Left lobe of liver (tissue), 2 donors: ENCODE data around the gene L3HYPDH. TPM values are rescaled to one million over a fixed set of nuclear protein-coding genes. Genes with fewer than 3 reads are reported as not detected.

ENCODE experiments used
- ATAC-seq: fragments of 200-7000 bp; cut with Tn5 transposase; one replicate; pipeline ENCODE4 v1.9.1; 2020; ENCODE audit warnings: mild to moderate bottlenecking, moderate library complexity
- DNase-seq: peaks from one replicate; pipeline ENCODE4 v3.0.0-alpha.2; 2020; ENCODE audit warnings: low spot score
- total RNA-seq: library from RNA; stranded (reverse); gene quantifications from one replicate; pipeline ENCODE4 v1.2.1, GENCODE V29; 2021
- donor health status: DM: no; HTN: no; CAD: no; lungs with moderate emphysema.
- donor health status: DM: no; HTN: yes; CAD: no.

L3HYPDH gene
- 16.7 TPM for total RNA-seq

DNA sequence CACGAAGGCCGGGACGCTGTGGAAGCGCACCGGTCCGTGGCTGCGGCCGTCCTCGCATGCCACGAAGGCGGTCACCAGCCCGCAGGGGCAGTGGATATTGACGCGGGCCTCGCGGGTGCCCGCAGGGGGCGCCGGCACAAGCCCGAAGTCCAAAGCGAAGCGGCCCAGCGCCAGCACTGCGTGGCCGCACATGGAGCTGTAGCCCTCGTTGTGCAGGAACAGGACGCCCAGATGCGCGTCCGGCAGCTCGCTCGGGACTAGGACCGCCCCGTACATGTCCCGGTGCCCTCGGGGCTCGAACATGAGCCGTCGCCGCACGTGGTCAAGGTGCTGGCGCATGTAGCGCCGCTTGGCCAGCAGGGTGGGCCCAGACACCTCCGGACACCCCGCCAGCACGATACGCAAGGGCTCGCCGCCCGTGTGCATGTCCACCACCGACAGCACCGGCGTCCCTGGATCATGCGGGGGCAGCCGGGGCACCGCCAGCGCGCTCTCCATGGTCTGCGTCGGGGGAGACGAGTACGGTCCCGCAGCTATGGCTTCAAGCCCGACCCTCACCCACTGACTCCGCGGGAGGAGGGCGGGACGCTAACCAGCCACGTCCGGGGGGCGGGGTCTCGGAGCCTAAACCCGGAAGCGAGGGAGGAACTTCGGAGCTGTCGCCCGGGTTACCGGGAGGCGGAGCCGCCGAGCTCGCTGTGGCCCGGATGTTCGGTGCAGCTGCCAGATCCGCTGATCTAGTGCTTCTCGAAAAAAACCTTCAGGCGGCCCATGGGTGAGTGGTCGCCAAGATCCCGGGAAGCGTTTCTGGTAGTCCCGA is at the start of gene L3HYPDH, which contains the start of gene JKAMP:
Gene L3HYPDH, minus strand, starts transcription at position 590 of the 820 bp plus-strand sequence. Its CDS starts 92 bp downstream, at position 498.
Gene JKAMP, plus strand, starts transcription at position 699 of the 820 bp plus-strand sequence. Its CDS starts 73 bp downstream, at position 772.
- DNase-seq (peak; percentile 97), ATAC-seq (peak; percentile 92)

DNA sequence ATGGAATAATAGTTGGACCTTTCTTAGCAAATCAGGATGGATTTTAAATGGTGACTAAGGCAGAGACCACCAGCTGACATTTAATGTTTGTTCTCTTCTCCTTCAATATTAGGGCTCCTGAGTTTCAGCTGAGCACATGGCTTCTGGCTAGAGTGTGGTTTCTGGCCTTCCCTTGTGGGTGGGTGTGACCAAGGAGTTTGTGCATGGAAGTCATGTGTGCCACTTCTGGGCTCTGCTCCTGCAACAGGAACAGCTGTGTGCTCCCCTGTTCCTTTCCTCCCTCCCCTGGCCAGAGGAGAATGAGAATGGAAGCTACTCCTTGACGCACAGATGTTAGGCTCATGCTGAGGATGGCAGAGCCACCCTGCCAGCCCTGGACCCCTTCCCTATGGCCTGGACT is 48.2 kb upstream of the L3HYPDH start:
- DNase-seq (no peak), ATAC-seq (no peak)

DNA sequence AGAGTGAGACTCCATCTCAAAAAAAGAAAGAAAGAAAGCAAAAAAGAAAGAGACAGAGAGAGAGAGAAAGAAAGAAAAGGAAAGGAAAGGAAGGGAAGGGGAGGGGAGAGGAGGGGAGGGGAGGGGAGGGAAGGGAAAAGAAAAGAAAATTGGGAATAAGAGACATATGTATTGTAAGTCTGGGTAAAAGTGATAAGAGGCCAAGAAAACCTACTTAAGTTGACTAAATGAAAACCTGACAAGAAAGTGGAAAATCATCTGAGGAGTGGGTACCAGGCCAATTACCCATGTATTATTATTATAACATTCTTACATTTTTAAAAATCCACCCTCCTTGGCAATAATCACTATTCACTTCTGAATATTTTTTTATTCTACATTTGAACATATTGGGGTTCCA is 46.1 kb upstream of the L3HYPDH start:
- no peak for ATAC-seq
- DNase-seq, result no peak

DNA sequence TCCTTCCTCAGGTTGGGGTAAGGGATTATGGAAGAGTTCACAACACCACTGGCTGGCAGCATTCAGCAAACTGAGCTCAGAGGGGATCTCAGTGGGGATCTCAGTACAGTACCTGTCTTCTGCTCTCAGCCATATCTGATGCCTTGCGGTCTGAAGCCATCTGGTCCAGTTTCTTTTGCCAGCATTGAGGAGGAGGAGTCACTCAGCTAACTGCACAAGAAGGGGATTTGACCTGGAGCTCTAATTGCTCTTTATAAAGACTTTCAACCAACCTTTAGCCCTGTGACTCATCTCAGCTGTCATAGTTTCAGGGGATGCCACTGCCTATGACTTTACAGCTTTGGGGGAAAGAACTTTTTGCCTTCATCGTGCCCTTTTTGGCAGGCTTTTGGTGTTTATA is 45.0 kb upstream of the L3HYPDH start:
- DNase-seq (no peak), ATAC-seq (no peak)

DNA sequence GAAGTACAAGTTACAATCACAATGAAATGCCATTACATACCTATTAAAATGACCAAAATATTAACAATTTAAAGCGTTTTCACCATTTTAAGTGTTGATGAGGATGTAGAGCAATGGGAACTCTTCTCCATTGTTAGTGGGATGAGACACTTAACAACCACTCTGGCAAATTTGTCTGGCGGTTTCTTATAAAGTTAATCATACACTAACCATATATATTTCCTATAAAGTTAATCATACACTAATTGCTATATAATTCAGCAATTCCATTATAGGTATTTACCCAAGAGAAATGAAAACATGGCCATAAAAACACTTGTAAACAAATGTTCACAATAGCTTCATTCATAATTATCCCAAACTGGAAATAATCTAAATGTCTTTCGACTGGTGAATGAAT is 36.0 kb upstream of the L3HYPDH start:
- DNase-seq (no peak), ATAC-seq (no peak)

DNA sequence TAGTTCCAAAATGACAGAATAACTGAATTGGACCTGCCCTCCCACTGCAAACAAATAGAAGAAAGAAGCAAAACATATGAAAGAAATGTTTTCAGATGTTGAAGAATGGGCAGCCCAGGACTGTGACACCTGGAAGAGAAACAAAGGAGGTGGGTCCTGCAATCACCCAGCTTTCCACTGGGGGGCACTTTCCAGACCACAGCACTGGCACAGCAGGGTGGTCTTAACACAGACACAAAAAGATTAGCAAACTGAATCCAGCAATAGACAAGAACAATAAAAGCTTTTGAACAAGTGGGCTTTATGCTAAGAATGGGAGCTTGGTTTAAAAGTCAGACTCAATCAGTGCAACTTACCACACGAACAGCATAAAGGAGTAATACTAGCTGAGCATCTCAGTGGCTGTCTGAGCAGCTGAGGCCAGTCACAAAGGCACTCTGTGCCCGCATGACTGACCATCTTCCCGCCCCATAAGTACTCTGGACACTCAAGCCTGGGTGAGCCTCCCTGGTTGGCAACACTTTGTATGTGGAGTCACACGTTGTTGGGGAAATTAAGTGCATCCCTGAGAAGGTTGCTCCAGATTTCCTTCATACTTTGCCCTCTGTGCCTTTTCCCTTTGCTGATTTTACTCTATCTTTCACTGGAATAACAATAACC is 27.8 kb upstream of the L3HYPDH start:
- ATAC-seq (no peak), DNase-seq (no peak)

DNA sequence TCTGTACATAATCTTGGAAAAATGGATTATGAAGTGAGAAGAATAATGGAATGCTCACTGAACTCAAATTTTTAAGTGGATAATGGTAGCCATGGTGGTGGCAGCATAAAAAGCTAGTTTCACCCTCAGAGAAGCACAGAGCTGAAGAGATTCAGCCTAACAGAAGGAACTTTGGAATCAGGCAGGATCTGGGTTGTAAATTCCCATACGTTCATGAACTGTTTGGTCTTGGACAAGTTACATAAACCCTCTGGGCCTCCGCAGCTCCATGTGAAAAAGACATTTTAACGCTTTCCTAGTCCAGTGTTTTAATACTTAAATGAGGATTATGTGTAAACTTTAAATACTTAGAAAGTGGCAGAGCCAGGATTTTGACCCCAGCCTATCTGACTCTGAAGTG is 26.8 kb upstream of the L3HYPDH start:
- no peak for ATAC-seq

DNA sequence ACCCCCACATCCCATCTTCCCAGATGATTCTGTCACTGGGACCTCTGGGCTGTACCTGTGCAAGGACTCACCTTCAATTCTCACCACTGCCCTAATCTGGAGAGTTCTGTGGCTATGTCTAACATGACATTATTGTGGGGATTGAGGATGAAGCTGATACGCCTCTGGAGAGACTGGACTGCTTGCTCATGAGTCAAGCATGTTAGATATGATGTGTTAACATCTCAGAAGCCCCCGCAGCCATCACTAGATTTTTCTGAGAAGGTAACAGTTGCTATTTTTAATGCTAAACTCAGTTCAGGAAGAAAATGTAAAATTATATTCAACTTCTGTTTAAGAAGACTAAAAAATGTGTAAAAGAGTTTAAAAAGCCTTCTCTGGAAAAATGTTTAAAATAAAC is 25.8 kb upstream of the L3HYPDH start:
- DNase-seq, result no peak
- no peak for ATAC-seq

More for the DNA sequence above, 26.8 kb upstream of the L3HYPDH start:
- no peak for DNase-seq

DNA sequence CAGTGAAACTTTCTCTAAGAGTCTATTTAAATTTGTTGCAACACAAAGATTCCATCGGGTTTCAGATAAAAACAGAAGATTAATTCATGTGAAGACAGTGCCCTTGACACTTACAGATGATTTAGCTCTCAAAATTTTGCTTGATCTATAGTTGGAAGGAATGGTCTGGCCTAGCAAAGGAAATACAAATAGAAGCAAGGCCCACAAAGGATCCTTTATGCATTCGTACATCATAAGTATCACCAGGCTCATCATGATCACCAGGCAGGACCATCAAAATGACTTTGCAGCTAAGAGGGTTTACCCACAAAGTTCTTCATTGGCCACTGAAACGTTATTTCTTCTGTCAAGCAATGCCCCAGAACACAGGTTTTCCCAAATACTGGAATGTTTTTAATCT is 24.9 kb upstream of the L3HYPDH start:
- DNase-seq, result no peak
- no peak for ATAC-seq

DNA sequence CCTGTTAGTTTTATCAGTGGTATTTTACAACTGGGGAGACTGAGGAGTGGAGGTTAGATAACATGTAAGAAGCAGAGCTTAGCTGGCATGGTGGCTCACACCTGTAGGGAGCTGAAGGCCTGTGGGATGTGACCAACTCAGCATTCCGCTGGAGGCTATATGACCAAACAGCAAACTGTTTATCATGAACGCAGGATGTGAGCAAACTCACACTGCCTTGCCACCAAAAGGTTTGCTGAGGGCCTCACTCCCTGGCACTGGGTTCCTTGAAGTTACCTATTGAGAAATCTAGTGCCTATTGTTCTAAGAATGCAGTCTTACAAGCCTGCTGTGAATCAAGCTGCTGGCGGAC is 23.5 kb upstream of the L3HYPDH start:
- no peak for ATAC-seq
- DNase-seq, result no peak

DNA sequence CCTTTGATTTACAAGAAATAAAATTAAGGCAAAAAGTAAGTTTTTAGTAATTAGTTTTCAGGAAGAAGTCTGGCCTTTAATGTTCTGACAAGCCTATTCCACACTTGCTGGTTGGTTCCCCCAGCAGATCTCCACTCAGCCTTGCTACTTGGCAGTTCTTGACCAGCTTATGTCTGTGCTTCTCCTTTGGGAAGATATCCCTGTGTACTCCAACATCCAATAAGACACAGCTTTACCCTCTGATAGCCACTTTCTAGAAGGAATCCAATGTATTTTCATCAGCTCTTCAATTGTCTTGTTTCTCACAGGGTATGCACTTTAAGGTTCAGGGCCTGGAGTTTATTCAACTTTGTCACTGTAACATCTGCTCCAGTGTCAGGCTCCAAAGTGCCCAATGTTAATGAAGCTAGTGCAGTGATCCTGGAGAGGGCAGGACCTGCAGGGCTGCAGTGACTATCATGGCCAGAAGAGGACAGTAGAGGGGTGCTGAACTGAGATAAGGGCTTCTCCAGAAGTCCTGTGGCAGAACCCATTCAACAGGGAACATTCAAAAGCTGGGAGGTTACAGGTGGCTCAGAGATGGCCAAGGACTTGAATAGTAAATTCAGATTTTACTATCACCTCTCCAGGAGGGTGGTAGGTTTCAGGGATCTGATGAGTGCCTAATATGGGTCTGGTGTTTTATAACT is 23.0 kb upstream of the L3HYPDH start:
- peak; percentile 47 for DNase-seq

DNA sequence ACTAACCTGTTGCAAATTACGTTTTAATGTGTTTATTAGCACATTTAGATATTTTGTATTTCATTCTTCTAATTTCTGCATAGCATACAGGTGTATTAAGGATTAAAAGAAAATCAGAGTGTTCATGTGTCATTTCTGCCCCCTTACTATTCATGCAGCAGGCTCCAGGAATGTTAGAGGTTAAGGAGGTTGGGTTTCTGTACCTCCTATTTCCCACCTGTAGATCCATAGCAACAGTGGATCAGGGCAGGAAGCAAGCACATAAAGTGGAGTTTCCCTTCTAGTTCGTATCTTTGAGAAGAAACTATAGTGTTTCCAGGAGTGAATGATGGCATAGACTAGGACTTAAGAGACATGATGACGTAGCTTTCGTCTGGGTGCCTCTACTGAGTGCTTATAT is 19.0 kb upstream of the L3HYPDH start:
- ATAC-seq, result no peak

More for the DNA sequence above, 23.0 kb upstream of the L3HYPDH start:
- peak; percentile 91 for ATAC-seq

DNA sequence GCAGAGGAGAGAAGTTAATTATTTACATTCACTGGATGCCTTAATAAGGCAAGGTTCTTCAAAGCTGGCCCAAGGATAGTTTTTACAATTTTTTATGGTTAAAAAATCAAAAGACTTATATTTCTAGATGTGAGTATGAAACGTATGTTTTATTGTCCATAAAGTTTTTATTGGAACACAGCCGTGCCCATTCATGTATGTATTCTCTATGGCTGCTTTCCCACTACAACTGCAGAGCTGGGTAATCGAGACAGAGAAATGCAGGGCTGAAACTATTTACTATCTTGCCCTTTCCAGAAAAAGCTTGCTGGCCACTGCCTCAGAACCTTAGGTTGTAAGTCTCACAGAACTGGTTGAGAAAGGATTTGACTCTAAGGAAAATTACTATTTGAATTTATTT is 16.5 kb upstream of the L3HYPDH start:
- no peak for ATAC-seq
- no peak for DNase-seq

More for the DNA sequence above, 19.0 kb upstream of the L3HYPDH start:
- no peak for DNase-seq

DNA sequence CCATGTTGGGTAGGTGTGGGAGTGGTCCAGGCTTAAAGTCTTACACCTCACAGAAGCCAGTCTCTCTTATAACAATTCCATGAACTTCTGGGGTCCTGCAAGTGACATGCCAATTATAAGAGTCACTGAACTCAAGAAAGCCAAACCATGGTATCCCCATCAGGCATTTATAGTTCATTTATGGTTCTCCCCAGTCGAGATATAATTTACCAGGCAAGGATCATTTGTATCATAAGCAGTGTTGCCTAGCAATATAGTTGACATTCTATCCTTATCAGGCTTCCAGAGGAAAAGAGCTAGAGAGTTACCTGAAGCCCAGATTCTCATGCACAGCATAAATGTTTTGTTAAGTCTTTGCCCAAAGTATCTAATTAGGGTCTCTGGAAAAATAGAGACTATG is 8.2 kb upstream of the L3HYPDH start:
- DNase-seq, result no peak

DNA sequence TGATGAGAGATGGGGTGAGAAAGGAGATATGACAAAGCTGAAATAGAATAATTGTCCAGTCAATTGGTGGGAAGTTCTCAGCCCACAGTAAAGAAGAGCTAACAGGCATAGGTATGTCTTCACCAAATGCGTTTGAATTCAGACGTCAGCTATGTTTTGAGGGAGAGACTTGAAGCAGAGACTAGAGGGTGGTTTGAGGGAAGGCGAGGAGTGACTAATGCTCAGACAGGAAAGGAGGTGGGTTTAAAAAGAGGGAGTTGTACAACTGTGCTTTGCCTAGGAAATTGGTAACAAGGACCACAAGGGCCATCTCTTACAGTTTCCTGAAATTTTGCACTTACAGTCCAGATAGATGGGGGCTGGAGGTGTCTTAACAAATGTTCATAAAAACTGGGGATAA is 6.5 kb upstream of the L3HYPDH start:
- DNase-seq (no peak), ATAC-seq (no peak)

More for the DNA sequence above, 8.2 kb upstream of the L3HYPDH start:
- ATAC-seq, result no peak

DNA sequence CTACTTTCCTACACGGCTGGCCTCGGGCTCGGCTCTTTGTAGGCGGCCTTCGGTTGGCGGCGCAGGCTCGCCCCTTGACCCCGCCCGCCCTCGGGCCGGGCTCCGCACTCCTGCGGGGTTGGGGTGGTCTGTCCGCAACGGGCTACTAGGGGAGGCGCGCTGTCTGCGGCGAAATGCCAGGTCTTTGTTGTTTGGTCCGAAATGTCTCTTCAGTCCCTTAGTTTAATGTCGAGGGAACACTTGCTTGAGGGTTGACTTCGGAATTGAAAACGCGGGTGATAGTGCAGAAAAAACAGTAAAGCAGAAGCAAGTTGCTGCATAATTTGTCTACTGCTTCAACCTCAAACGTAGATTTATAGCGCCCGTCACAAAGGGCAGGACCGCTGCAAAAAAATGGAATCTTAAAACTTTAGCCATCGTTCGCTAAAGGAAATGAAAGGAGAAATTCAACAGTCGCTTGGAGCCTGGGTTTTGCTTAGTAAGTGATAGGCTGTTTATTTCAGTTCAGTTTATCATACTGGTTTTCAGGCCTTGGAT is 499 bp upstream of the L3HYPDH start:
- no peak for DNase-seq
- peak; percentile 63 for ATAC-seq

DNA sequence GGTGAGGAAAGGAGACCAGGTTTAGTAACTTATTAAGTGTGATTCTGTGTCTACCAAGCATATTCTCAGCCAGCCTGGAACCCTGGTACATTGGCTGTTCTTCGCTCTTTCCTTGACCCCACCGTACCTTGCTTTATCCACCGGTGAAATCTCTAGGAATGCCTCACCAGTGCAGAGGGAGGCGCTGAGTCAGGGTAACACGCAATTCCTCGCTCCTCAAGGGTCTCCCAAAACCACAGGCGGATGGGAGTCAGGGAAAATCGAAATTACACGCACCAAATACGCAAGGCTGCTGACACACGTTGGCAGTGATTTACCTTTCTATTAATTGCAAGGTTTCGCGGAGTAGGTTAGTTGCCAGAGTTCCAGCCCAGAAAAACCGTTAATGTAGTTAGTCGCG is 845 bp downstream of the L3HYPDH start:
- peak; percentile 1 for ATAC-seq
- no peak for DNase-seq

DNA sequence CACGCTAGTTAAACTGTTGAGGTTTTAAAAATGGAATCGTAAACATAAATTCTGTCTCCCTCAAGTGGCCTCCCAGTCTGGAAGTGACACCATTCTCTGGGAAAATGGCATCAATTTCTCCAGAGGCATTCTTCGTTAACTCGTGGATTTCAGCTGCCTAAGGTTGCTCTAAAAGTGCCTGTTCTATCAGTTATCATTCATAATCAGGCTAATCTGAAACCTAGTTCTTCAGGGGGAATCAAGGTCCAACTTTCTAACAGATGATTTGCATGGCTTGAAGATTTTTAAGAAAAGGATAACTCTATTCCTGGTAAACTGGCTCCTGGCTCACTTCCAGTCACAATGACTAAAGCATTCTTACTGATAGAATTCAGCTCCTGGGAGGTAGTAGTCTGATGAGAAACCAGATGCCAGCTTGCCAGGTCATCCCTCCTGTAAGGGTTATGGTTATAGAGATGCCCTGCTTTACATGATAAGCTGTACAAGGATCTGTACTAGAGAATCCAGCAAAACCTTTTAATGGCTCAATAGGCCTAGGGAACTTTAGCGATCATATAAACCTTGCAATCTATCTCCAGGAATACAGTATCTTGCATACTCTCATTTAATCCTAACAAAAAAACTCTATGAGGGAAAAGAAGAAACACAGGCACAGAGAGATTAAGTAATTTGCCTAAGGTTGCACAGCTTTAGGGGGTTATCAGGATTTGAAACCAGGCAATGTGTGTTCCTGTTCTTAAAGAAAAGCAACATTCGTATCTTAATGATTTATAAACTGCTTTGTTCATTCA is 1.5 kb downstream of the L3HYPDH start:
- no peak for DNase-seq
- ATAC-seq, result no peak

DNA sequence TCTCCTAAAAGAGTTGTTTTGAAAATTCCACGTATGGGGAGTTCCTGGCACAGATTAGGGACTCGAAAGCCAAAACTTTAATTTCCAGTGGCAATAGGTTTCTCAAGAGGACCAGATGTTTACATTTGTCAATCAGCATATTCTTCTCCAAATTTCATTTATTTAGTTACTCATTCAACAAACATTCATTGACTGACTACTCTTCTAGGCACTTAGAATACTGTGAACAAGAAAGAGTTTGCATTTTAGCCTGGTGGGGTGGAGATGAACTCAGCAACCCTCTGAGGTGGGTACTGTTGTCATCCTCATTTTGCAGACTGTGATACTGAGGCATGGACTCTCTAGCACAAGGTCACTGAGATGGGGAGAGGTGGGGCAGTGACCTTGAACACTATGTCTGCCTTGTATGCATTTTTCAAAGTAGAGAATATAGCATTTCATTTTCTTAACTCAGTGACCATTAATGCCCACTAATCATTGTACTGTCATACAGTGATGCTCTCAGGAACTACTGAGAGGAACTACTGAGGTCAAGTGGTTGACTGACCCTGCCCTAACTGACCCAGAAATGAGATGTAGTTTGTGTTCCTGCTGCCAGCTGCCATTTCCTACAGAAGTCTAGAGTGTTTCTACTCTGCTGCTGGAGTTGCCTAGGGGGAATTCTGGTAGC is 2.2 kb downstream of the L3HYPDH start:
- ATAC-seq, result no peak
- no peak for DNase-seq

DNA sequence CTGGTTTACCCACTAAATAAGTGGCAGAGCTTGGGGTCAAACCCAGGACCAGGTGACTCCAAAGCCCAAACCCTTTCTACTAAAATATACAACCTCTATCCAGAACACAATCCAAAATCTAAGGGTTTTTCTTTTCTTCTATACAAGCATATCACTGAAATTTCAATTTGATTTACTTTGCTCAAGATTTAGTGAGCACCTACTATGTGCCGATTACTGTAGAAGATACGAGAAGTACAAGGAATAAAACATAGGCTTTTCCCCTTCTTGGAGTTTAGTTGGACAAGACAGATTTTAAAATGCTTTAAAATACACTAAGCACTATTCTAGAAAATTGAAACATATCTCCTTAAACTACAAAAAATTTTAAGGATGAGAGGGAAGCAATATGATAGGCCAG is 2.8 kb downstream of the L3HYPDH start:
- ATAC-seq, result no peak
- DNase-seq, result no peak
